ENCODE results near the gene ANKRD11. TPM values are rescaled to one million over a fixed set of nuclear protein-coding genes. Genes with fewer than 3 reads are reported as not detected.
"Not testable (repeated sequence)": the region's sequence is repeated elsewhere in the genome, so short reads cannot be mapped to it uniquely, and the experiment has no call there.

The ANKRD11 gene
- total RNA-seq, 1 donor from 2014 or later, result 133 TPM

- no peak for DNase-seq (ENCODE audit: low read depth)
- Histone ChIP-seq H3K4me3 (ENCODE audit: low read depth, low read length) (no peak overlapping the region), H3K27me3 (ENCODE audit: control insufficient read depth, insufficient read depth, low read length) (no peaks in the 10 kb centered on the region), H3K36me3 (ENCODE audit: control insufficient read depth, insufficient read depth, low read length) (peaks cover 2% of the 10 kb centered on the region)
- no peak for TF ChIP-seq CTCF (IDR thresholded peaks at IDR 0.05; ENCODE audit: insufficient read depth, low read length, poor library complexity, severe bottlenecking)
Observed at GRCh38 chr16:89270666-89271345, 219.6 kb downstream of the ANKRD11 start.

GRCh38 chr16:89269805-89270665 lies 220.3 kb downstream of the ANKRD11 start:
- no peaks in the 10 kb centered on the region for H3K27me3 ChIP-seq (ENCODE audit: control insufficient read depth, insufficient read depth, low read length)
- peaks cover 2% of the 10 kb centered on the region for H3K36me3 ChIP-seq (ENCODE audit: control insufficient read depth, insufficient read depth, low read length)
- no peak for TF ChIP-seq CTCF (IDR thresholded peaks at IDR 0.05; ENCODE audit: insufficient read depth, low read length, poor library complexity, severe bottlenecking)
- no peak for DNase-seq (ENCODE audit: low read depth)
- H3K4me3 ChIP-seq (ENCODE audit: low read depth, low read length), result no peak overlapping the region

GRCh38 chr16:89268987-89269735 lies 221.2 kb downstream of the ANKRD11 start:
- peaks cover 2% of the 10 kb centered on the region for H3K36me3 ChIP-seq (ENCODE audit: control insufficient read depth, insufficient read depth, low read length)
- H3K27me3 ChIP-seq (ENCODE audit: control insufficient read depth, insufficient read depth, low read length), result no peaks in the 10 kb centered on the region
- H3K4me3 ChIP-seq (ENCODE audit: low read depth, low read length), result no peak overlapping the region
- DNase-seq (ENCODE audit: low read depth), result no peak
- TF ChIP-seq CTCF (IDR thresholded peaks at IDR 0.05; ENCODE audit: insufficient read depth, low read length, poor library complexity, severe bottlenecking), result no peak

- Histone ChIP-seq H3K4me3 (ENCODE audit: low read depth, low read length) (no peak overlapping the region), H3K36me3 (ENCODE audit: control insufficient read depth, insufficient read depth, low read length) (peaks cover 2% of the 10 kb centered on the region), H3K27me3 (ENCODE audit: control insufficient read depth, insufficient read depth, low read length) (no peaks in the 10 kb centered on the region)
- DNase-seq (ENCODE audit: low read depth), result no peak
- no peak for TF ChIP-seq CTCF (IDR thresholded peaks at IDR 0.05; ENCODE audit: insufficient read depth, low read length, poor library complexity, severe bottlenecking)
Observed at GRCh38 chr16:89268585-89268984, 221.8 kb downstream of the ANKRD11 start.

GRCh38 chr16:89267746-89268145 lies 222.6 kb downstream of the ANKRD11 start:
- not testable (repeated sequence) for H3K4me3 ChIP-seq (ENCODE audit: low read depth, low read length); DNase-seq (ENCODE audit: low read depth); H3K27me3 ChIP-seq (ENCODE audit: control insufficient read depth, insufficient read depth, low read length); H3K36me3 ChIP-seq (ENCODE audit: control insufficient read depth, insufficient read depth, low read length)

All from kidney epithelial cell (primary cell).